Kidney capillary endothelial cell (primary cell): ENCODE results near the gene SOX8.
"Not testable (repeated sequence)": the region's sequence is repeated elsewhere in the genome, so short reads cannot be mapped to it uniquely, and the experiment has no call there.

Experiments used
- DNase-seq: peaks from one replicate; pipeline ENCODE4 v3.0.0-alpha.2; 2018; ENCODE audit warnings: low spot score

Gene SOX8

GRCh38 chr16:955766-956165 is 25.8 kb upstream of the SOX8 start:
- not testable (repeated sequence) for DNase-seq

- DNase-seq = no peak
Observed at GRCh38 chr16:959232-960040, 22.1 kb upstream of the SOX8 start.

DNA sequence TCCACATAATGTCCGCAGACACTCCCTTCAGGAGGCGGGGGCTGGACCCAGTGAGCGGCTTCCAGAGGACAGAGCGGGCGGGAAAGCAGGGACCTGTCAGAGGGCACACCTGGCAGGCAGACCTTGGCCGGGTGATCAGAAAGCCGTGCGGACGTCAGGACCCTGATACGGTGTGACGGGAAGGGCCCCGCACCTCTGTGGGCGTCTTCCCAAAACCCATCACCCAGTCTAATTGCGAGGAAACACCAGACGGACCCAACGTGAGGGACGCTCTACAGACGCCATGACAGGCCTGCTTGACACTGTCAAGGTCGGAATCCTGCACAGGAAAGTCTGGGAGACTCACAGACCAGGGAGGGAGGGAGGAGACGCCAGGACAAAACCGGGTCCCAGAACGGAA is 19.2 kb upstream of the SOX8 start:
- DNase-seq = no peak

DNA sequence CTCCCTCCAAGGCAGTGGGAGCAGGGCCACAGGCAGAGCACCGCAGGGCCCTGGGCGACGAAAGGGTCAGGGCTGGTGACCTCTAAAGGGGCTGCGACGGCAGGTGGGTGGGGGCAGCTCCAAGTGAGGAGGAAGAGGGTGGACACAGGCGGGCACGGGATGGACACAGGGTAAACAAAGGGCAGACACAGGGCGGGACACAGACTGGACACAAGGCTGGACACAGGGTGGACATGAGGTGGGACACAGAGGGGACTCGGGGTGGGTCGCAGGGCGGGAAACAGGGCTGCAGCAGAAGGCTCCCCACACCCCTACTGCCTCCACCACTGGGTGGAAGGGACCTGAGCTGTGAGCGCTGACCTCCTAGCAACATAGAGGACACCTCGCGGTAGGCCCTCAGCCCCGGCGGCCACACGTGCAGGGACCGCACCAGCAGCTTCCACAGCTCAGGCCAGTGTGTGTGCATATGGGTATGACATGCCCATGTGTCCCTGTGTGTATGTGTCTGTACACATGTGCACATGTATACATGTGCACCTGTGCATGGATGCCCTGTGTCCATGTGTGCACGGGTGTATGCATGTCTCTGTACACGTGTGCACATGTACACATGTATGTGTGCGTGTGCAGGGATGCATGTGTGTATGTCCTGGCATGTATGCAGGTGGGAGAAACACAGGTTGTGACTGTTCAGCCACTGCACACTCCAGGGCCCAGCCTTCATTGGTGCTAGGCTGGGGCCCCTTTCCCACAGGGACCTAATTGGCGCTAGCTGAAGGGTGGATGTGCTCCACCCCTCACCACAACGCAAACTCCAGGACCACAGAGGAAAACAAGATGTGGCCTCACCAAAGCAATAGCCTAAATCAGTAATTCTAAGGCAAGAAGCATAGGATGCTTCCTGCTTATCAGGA is 18.4 kb upstream of the SOX8 start:
- DNase-seq = no peak

DNA sequence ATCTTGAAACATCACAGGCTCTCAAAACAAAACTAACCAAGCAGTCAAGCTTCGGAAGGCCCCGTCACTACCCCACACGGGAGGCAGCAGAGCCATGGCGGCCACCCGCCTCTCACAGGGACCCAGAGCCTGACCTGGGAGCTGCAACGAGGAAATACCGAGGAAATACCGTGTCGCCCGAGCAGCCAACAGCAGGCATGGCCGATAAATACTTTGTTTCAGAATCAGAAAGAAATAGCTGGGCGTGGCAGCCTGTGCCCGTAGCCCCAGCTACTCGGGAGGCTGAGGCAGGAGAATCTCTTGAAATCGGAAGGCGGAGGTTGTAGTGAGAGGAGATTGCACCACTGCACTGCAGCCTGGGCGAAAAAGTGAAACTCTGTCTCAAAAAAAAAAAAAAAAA is 17.7 kb upstream of the SOX8 start:
- peak; percentile 33 for DNase-seq

DNA sequence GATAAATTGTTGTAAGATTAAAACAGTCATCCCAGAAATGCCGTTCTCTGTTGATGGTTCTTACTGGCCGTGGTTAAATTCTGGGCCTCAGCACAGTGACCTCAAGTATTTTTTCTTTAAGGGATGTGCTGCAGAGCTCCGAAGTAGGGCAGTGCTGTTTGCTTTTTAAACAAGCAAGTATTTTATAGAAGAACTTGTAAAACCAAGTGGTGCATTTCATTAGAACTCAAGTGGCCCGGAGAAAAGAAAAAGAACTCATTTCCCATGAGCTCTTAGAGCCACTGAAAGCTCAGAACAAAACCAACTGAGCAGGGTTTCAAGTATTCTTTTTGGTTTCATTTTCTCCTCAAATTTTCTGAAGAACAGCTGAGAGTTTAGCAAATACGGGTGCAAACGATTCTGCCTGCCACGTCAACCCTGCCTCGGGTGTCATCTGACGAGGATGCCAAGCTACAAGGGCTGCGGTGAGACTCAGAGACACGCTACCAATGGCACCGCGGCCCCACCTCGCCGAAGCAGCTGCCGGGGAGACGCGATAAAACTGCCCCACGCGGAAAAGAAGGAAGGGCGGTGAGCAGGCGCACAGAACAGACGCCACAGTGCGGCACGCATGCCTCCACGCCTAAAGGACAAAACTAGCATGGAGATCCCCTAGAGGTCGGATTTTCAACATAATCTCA is 17.1 kb upstream of the SOX8 start:
- DNase-seq = no peak

DNA sequence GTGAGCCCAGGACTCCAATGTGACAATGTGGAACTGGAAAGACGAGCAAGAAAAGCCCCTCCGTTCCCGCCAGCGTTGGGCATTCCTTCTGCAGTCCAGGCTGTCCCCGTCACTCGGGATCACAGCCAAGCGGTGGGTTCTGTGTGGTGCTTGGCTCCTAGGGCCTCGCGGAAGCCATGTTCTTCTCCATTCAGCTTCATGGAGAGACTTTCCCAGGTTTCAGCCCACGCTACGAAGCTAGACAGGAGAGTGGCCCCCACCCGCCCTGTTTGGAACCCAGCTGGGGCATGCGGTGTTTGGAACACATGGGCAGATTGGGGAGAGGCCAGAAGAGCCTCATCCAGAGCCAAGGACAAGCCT is 16.6 kb upstream of the SOX8 start:
- DNase-seq = no peak

DNA sequence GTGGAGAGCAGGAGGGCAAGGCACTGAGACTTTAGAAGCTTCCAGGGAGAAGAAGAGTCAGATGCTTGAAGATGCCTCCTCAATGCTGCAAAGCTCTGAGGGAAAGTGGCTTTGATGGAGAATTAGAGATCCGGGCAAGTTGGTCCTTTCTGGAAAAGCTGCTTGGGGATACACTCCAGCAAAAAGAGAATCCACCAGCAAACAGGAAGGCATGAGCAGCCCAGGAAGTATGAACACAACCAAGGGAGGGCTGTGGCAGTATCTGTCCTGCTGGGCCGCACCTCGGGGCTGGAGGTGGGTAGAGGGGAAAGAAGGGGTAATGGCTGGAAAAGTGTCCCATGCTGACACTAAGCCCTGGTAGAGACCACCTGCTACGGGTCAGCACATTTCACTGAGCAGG is 16.1 kb upstream of the SOX8 start:
- DNase-seq = no peak

- no peak for DNase-seq
Observed at GRCh38 chr16:966035-966434, 15.5 kb upstream of the SOX8 start.

DNA sequence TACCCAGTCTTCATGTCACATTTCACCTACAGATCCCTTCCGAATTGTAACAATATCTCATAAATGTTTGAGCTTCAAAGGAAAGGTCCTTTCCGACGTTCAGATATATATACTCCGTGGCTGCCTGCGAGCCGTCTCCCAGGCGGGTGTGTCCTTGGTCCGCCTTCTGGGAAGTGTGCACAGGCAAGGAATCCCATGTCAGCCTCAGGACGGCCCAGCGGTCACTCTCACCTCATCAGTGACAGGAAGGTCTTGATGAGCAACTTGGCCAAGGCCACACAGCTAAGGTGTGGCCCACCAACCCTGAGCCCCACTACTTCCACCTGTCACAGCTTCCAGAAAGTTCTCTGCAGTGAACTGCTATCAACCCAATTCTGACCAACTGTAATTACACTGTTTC is 15.1 kb upstream of the SOX8 start:
- no peak for DNase-seq

DNA sequence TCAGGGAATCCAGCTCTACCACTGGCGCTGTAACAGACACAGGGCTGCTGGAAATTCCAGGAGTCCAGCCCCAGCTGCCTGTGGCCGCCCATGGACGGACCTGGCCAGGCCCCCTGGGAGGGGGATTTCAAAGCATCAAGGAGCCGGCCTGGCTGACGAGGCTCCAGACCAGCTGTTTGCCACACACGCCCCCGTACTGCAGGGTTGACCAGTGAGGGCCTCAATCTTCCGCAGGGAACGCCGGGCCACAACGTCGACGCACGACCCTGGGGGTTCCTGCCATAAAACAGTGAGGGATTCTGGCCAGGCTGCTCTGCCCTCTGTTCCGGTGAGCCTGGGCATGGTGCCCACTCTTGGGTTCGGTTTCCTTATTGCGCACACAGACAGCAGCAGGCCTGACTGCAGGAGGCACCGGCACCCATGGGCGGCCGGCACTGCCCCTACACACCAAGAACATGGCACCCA is 14.5 kb upstream of the SOX8 start:
- no peak for DNase-seq

GRCh38 chr16:967546-968295 is 13.8 kb upstream of the SOX8 start:
- no peak for DNase-seq

DNA sequence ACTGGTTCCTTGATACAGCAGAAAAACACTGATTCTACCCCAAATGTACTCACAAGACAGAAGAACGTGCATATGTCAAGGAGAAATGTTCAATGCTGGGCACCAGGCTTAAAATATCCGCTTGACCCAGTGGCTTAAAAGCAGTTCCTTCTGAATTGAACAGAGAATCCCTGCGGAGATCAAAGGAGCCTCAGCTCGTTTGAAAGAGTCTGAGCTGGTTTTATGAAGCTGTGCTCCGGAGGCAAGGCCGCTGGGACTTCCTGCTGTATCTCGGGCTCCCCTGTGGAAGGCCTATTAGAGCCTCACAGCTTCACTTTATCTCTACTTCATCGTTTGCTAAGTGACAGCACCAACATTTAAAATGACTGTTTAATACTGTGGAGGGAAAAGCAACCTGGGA is 12.9 kb upstream of the SOX8 start:
- no peak for DNase-seq

DNA sequence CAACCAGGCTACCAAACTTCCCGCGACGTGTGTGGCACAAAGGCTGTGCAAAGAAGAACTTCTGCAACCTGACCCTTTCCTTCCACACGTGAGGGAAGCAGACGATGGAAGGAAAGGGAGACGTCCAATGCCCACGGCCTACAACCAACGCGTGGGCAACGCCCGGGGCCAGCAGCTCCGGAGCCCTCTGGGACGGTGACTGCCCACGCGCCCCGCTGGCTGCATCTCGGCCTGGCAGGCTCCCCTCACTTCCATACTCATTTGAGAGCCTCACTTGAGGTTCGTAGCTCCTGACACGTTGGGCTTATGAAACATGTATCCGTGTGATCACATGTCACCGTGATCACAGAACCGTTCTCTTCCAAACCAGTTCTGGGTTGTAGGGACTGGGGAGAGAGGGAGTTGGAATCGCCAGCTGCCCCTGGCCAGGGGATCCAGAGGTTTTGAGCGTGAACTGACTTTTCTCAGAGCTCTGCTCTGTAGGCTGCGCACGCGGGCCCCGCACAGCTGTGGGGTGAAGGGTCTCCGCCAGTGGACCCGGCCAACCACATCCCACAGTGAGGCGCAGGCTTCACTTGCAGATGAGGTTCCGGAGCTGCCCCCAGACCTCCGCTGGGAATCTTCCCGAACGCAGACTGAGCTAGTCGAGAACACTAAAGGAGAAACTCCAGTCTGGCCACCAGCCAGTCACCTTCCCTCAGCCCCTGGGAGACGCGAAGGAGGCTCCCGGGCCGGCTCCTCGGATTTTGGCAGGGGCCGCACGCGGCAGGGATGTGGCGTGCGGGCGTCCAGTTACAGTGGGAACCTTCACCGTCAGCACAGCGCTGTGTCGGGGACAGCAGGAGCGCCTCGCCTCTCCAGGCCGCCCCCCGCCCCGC is 11.8 kb upstream of the SOX8 start:
- DNase-seq = peak; percentile 11

GRCh38 chr16:970386-970765 is 11.2 kb upstream of the SOX8 start:
- DNase-seq = no peak

DNA sequence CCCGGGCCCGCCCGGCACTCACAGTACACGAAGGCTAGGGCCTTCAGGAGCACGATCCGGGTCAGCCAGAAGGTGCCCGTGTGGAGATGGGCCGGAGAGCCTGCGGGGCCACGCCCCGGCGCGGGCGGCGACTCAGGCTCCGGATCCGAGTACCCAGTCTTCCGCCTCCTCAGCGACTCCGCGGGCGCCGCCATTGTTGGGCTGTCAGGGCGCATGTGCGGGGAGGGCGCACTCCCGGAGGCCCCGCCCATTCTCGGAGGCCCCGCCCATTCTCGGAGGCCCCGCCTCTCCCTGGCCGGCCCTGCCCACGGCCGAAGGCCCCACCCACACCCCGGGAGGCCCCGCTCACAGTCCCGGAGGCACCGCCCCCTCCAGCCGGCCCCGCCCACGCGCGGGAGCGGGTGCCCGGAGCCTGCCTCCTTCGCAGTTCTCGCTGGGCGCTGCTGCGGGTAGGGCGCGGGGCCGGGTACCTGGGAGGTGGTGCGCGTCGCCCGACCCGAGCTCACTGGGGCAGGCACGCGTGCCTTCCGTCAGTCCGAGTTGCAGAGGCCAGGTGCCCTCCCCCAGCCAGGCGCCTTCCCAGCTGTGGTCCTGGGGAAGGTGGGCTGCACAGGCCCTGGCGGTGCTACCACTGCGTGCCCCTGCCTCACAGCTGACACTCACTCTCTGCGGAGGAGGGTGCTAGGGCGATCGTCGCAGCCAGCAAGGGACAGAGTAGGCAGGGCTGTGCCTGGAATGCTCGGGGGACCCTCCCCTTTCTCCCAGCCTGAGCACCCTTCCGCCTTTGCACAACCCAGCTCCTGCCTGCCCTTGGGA is 10.6 kb upstream of the SOX8 start, which contains the start of gene LMF1:
LMF1 (minus strand) TSS at position 219 of the 816 bp plus-strand sequence; CDS start at position 215, 4 bp downstream.
- peak; percentile 81 for DNase-seq

DNA sequence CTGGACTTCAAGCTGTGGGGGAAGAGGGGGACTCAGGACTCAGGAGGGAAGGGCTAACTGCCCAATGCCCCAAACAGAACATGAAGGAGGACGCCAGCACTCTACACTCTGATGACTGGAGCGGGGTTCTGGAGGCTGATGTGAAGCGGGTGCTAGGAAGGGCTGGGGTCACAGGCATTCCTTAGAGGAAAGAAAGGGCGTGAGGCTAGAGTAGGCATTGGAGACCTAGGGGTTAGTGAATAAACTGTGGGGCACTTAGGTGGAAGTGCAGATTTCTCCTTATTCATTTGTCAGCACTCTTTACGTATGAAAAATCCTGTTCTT is 10.0 kb upstream of the SOX8 start:
- DNase-seq = no peak

DNA sequence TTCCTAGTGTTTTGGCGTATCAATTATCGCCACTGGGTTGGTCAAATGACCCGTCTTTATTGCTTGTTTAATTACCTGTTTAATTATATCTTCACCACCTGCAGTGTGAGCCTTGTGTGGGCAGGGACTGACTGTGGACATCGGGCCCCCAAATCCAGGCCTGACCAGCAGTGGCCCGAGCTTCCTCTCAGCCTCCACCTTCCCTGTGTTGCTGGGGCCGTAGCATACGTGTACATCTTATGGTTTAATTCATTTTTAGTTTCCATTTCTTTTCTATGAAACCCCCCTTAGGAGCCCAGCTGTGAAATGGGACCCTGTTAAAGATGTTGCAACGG is 9.6 kb upstream of the SOX8 start:
- DNase-seq = no peak

DNA sequence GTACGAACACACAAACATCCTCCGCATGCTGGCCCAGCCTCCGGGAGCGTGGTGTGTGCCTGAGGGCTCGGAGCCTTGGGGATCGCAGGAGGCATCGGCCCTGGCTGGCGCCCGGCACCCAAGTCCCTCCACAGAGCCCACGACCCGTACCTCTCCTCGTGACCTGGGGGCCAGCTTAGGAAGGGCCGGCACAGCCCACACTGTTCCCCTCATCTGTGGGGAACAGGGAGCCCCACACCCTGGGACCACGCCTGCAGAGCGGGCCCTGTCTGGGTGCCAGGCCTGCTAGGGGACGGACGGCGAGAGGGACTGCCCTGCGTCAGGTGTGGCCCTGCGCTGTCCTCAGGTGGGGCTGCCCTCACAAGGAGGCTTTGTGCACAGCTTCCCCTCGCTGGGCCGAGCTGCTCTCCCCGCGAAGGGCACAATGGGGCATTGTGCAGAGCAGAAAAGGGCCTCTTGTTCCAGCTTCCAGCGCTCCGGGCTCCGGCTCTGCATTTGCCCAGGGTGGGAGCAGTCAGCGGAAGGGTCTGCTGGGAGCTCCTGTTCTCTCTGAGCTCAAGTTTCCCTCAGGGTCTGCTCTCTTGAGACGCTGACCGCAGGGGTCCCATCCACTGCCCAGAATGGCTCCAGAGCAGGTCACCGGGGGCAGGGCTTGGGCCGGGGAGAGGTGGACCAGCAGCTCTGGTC is 9.1 kb upstream of the SOX8 start:
- no peak for DNase-seq

DNA sequence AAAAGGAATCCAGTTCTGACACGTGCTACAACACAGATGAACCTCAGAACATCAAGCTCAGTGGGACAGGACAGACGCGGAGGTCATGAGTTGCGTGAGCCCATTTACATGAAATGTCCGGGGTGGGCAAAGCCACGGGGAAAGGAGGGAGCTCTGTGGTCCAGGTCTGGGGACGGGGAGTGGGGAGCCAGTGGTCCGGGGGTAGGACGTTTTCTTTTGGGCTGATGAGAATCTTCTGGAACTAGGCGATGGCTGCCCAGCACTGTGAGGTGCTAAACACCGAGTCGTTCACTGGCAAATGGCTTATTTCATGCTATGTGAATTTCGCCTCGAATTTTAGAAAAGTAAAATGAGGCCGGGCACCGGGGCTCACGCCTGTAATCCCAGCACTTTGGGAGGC is 8.2 kb upstream of the SOX8 start:
- DNase-seq = no peak
